Tibial nerve (tissue), 3 donors: Measurements from ENCODE around the gene C12orf56.

Experiments used
- CTCF ChIP-seq, 5 experiments: fragments of 200-600 bp in 3 of 5; fragments of 450-650 bp in 2 of 5; sonication (generic) in 3 of 5; IDR thresholded peaks; one replicate each; pipeline ENCODE4 v1.5.1; 2016 to 2019; ENCODE audit warnings: antibody characterized with exemption in 5 of 5, mild to moderate bottlenecking in 3 of 5, moderate library complexity in 2 of 5
- POLR2A ChIP-seq, 2 donors: fragments of 450-650 bp; IDR thresholded peaks; one replicate each; pipeline ENCODE4 v1.6.1; 2017; ENCODE audit warnings: antibody characterized with exemption in 2 of 2, mild to moderate bottlenecking in 2 of 2, moderate library complexity in 2 of 2

DNA sequence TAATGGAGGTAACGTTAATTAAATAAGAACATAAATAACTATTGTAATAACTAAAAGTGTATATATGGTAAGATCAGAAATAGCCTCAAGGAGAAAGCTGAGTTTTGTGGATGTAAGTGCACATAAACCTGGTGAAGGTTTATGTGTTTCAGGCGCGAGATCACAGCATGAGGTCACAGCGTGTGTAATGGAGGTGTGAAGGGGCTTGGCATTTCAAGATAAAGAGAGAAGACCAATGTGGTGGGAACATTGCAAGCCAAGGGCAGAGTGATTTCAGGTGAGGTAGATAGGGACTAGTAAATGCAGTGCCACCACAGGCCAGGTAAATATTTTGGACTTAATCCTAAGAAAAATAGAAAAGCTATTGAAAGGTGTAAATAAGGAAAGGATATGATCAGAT is 146.7 kb downstream of the C12orf56 start:
- TF ChIP-seq CTCF (IDR thresholded peaks at IDR 0.05) (no peak), POLR2A (IDR thresholded peaks at IDR 0.05) (no peak)
